Ishikawa (cell line): Measurements from ENCODE around the gene PURB.

Source experiments
- CEBPB ChIP-seq: IDR thresholded peaks from 2 replicates; pipeline ENCODE4 v1.6.1; 2012
- EP300 ChIP-seq: IDR thresholded peaks from 2 replicates; pipeline ENCODE4 v1.6.1; 2012; ENCODE audit warnings: borderline replicate concordance
- MAX ChIP-seq: IDR thresholded peaks from 2 replicates; pipeline ENCODE4 v1.6.1; 2012
- RAD21 ChIP-seq: IDR thresholded peaks from 2 replicates; pipeline ENCODE4 v1.6.1; 2012; ENCODE audit warnings: low read depth
- REST ChIP-seq: IDR thresholded peaks from 2 replicates; pipeline ENCODE4 v1.6.1; 2012; ENCODE audit warnings: low read depth, mild to moderate bottlenecking
- TAF1 ChIP-seq: IDR thresholded peaks from 2 replicates; pipeline ENCODE4 v1.6.1; 2012; ENCODE audit warnings: low read depth, mild to moderate bottlenecking

- no peak for TF ChIP-seq TAF1
- TF ChIP-seq EP300: no peak
- TF ChIP-seq REST: no peak
- no peak for TF ChIP-seq CEBPB
- no peak for TF ChIP-seq RAD21
- no peak for TF ChIP-seq MAX
Measured at GRCh38 chr7:44849885-44850544, 35.3 kb downstream of the PURB start.
